Stimulated activated CD8-positive, alpha-beta memory T cell treated with anti-CD3 and anti-CD28 coated beads, Interleukin-4, amount 100 ng/mL, for 24 hours (primary cell): ENCODE results near the gene EMC1.
A peak's percentile ranks its signal among the peaks of the same experiment; 100 is the strongest.
"Not testable (repeated sequence)": the region's sequence is repeated elsewhere in the genome, so short reads cannot be mapped to it uniquely, and the experiment has no call there.

ENCODE experiments used
- DNase-seq: peaks from one replicate; pipeline ENCODE4 v3.0.0-alpha.2; 2020; ENCODE audit warnings: low read depth

The EMC1 gene

GRCh38 chr1:19216585-19216984 lies 34.7 kb downstream of the EMC1 start:
- not testable (repeated sequence) for DNase-seq

GRCh38 chr1:19213580-19213979 lies 37.7 kb downstream of the EMC1 start:
- DNase-seq = no peak

- DNase-seq = no peak
Observed at GRCh38 chr1:19212167-19212566, 39.2 kb downstream of the EMC1 start.

- DNase-seq = no peak
Observed at GRCh38 chr1:19210772-19211549, 40.4 kb downstream of the EMC1 start.

- DNase-seq = peak; percentile 95
Observed at GRCh38 chr1:19209990-19210771, 41.1 kb downstream of the EMC1 start, which contains the start of gene UBR4. Gene UBR4 (minus strand): TSS chr1:19210266. CDS start chr1:19210248, 18 bp downstream.

- DNase-seq = peak; percentile 55
Observed at GRCh38 chr1:19209439-19209989, 41.8 kb downstream of the EMC1 start.

- no peak for DNase-seq
Observed at GRCh38 chr1:19208710-19209438, 42.5 kb downstream of the EMC1 start.

- no peak for DNase-seq
Observed at GRCh38 chr1:19206947-19207346, 44.4 kb downstream of the EMC1 start.

GRCh38 chr1:19205845-19206244 lies 45.5 kb downstream of the EMC1 start:
- no peak for DNase-seq

- DNase-seq = no peak
Observed at GRCh38 chr1:19205403-19205802, 45.9 kb downstream of the EMC1 start.

GRCh38 chr1:19204446-19205266 lies 46.7 kb downstream of the EMC1 start:
- no peak for DNase-seq

- no peak for DNase-seq
Observed at GRCh38 chr1:19203440-19203839, 47.9 kb downstream of the EMC1 start.

GRCh38 chr1:19202396-19202795 lies 48.9 kb downstream of the EMC1 start:
- no peak for DNase-seq

GRCh38 chr1:19199969-19200604 lies 51.2 kb downstream of the EMC1 start:
- DNase-seq = no peak

GRCh38 chr1:19199329-19199968 lies 51.9 kb downstream of the EMC1 start:
- DNase-seq = no peak

- no peak for DNase-seq
Observed at GRCh38 chr1:19198820-19199219, 52.5 kb downstream of the EMC1 start.

GRCh38 chr1:19197845-19198244 lies 53.5 kb downstream of the EMC1 start:
- no peak for DNase-seq

GRCh38 chr1:19196331-19196730 lies 55.0 kb downstream of the EMC1 start:
- DNase-seq = no peak

- DNase-seq = no peak
Observed at GRCh38 chr1:19193004-19193403, 58.3 kb downstream of the EMC1 start.

GRCh38 chr1:19191811-19192210 lies 59.5 kb downstream of the EMC1 start:
- DNase-seq = no peak
